Liver (tissue), 9 donors: ENCODE measurements around the gene HOXB2. TPM values are rescaled to one million over a fixed set of nuclear protein-coding genes. Genes with fewer than 3 reads are reported as not detected.

Experiments used
- DNase-seq: peaks from one replicate; pipeline ENCODE4 v3.0.0-alpha.2; 2017; ENCODE audit warnings: low spot score
- H3K27ac ChIP-seq, 2 donors: one replicate each; pipeline ENCODE4 v1.7.0; 2013; ENCODE audit warnings: inconsistent platforms in 2 of 2, low read length in 2 of 2, control low read depth in 1 of 2, low read depth in 1 of 2, mild to moderate bottlenecking in 1 of 2
- H3K27me3 ChIP-seq, 4 donors: one replicate each; pipeline versions ENCODE4 v1.6.1 to v1.7.0; 2013; ENCODE audit warnings: low read length in 3 of 4, inconsistent platforms in 1 of 4, mild to moderate bottlenecking in 1 of 4, moderate library complexity in 1 of 4; ENCODE audit not compliant: control insufficient read depth in 4 of 4, insufficient read depth in 4 of 4
- H3K36me3 ChIP-seq, 4 donors: one replicate each; pipeline versions ENCODE4 v1.6.1 to v1.7.0; 2013; ENCODE audit warnings: low read length in 3 of 4, mild to moderate bottlenecking in 3 of 4, low read depth in 1 of 4, moderate library complexity in 1 of 4; ENCODE audit not compliant: control insufficient read depth in 4 of 4, insufficient read depth in 3 of 4
- H3K4me1 ChIP-seq, 4 donors: one replicate each; pipeline versions ENCODE4 v1.6.1 to v1.7.0; 2013; ENCODE audit warnings: low read length in 3 of 4, mild to moderate bottlenecking in 3 of 4, moderate library complexity in 1 of 4; ENCODE audit not compliant: control insufficient read depth in 4 of 4, insufficient read depth in 4 of 4
- H3K4me3 ChIP-seq, 3 donors: one replicate each; pipeline versions ENCODE4 v1.6.1 to v1.7.0; 2013; ENCODE audit warnings: low read length in 3 of 3, control low read depth in 1 of 3, low read depth in 1 of 3, mild to moderate bottlenecking in 1 of 3
- H3K9ac ChIP-seq, 2 donors: one replicate each; pipeline ENCODE4 v1.7.0; 2013; ENCODE audit warnings: low read length in 2 of 2, mild to moderate bottlenecking in 2 of 2, moderate library complexity in 2 of 2, control low read depth in 1 of 2, low read depth in 1 of 2
- H3K9me3 ChIP-seq, 4 donors: one replicate each; pipeline versions ENCODE4 v1.6.1 to v1.7.0; 2013; ENCODE audit warnings: low read length in 3 of 4; ENCODE audit not compliant: control insufficient read depth in 4 of 4
- EGR1 ChIP-seq, 2 donors: IDR thresholded peaks; 2 replicates each; pipeline ENCODE4 v1.6.1; 2016 to 2018; ENCODE audit warnings: antibody characterized with exemption in 2 of 2, low read depth in 2 of 2
- FOXA2 ChIP-seq: IDR thresholded peaks from 2 replicates; pipeline ENCODE4 v1.6.1; 2016; ENCODE audit warnings: antibody characterized with exemption
- GABPA ChIP-seq, 2 donors: IDR thresholded peaks in 1 of 2; conservative IDR thresholded peaks in 1 of 2; 2 replicates each; pipeline ENCODE4 v1.6.1; 2016; ENCODE audit warnings: antibody characterized with exemption in 2 of 2, mild to moderate bottlenecking in 1 of 2, moderate library complexity in 1 of 2
- HNF4A ChIP-seq, 2 donors: conservative IDR thresholded peaks; 2 replicates each; pipeline ENCODE4 v1.6.1; 2016; ENCODE audit warnings: antibody characterized with exemption in 2 of 2, mild to moderate bottlenecking in 2 of 2
- HNF4G ChIP-seq: IDR thresholded peaks from 2 replicates; pipeline ENCODE4 v1.6.1; 2016; ENCODE audit warnings: antibody characterized with exemption
- NR2F2 ChIP-seq: IDR thresholded peaks from 2 replicates; pipeline ENCODE4 v1.6.1; 2016; ENCODE audit warnings: antibody characterized with exemption
- RAD21 ChIP-seq, 2 donors: IDR thresholded peaks; 2 replicates each; pipeline ENCODE4 v1.6.1; 2016; ENCODE audit warnings: antibody characterized with exemption in 2 of 2, mild to moderate bottlenecking in 2 of 2
- REST ChIP-seq: IDR thresholded peaks from 2 replicates; pipeline ENCODE4 v1.6.1; 2016; ENCODE audit warnings: antibody characterized with exemption, mild to moderate bottlenecking
- RXRA ChIP-seq, 2 donors: IDR thresholded peaks; 2 replicates each; pipeline ENCODE4 v1.6.1; 2017 to 2018; ENCODE audit warnings: antibody characterized with exemption in 2 of 2, mild to moderate bottlenecking in 1 of 2
- SP1 ChIP-seq: IDR thresholded peaks from 2 replicates; pipeline ENCODE4 v1.6.1; 2018; ENCODE audit warnings: antibody characterized with exemption, mild to moderate bottlenecking
- TAF1 ChIP-seq: conservative IDR thresholded peaks from 2 replicates; pipeline ENCODE4 v1.6.1; 2016; ENCODE audit warnings: antibody characterized with exemption, mild to moderate bottlenecking
- YY1 ChIP-seq: IDR thresholded peaks from 2 replicates; pipeline ENCODE4 v1.6.1; 2016; ENCODE audit warnings: antibody characterized with exemption, mild to moderate bottlenecking
- WGBS: extraction: QIAGEN DNeasy Blood & Tissue Kit; methylation state at CpG from one replicate; pipeline ENCODE4 v1.1.7; 2013; 5-methylcytosine and 5-hydroxymethylcytosine counted together
- polyA plus RNA-seq, 2 donors: library from polyadenylated mRNA; stranded (reverse) in 1 of 2; unstranded in 1 of 2; fragments of 200-250 nt in 1 of 2; fragments of >200 nt in 1 of 2; fragmentation: Nextera tagmentation in 1 of 2; extraction: Ambion mirVana in 1 of 2; gene quantifications; one replicate each; pipeline versions ENCODE4 v1.2.1 to v1.2.3, GENCODE V29; 2013 to 2015
- total RNA-seq, 2 donors: library from RNA; depleted of rRNA; stranded (reverse); fragments of >200 nt; gene quantifications; one replicate each; pipeline ENCODE4 v1.2.3, GENCODE V29; 2014
- TF ChIP-seq, protein P1 (sequence below): IDR thresholded peaks from 2 replicates; pipeline ENCODE4 v1.6.1; 2016; ENCODE audit warnings: antibody characterized with exemption
- TF ChIP-seq, protein P2 (sequence below): fragments of 150-350 bp; IDR thresholded peaks from 2 replicates; pipeline ENCODE4 v1.5.1; 2017; ENCODE audit warnings: improper control_type of control experiment, low read depth, low read length; ENCODE audit not compliant: missing input control
- TF ChIP-seq, protein P3 (sequence below): IDR thresholded peaks from 2 replicates; pipeline ENCODE4 v1.6.1; 2016; ENCODE audit warnings: antibody characterized with exemption
- donor health status: healthy.
- donor health status: healthy.
- donor health status: healthy.
- donor health status: healthy.
- donor health status: healthy.

HOXB2 gene
- total and polyA plus RNA-seq, 4 donors = 0.67 to 2.5 (median 1.8) TPM

GRCh38 chr17:48515925-48516900 is 28.7 kb downstream of the HOXB2 start:
- no peak for DNase-seq
- peaks cover 0 to 3% (median 0%) of the 10 kb centered on the region in 4 donors for H3K4me1 ChIP-seq
- H3K27ac ChIP-seq = no peak overlapping the region
- no peak overlapping the region for H3K4me3 ChIP-seq
- no peaks in the 10 kb centered on the region for H3K36me3 ChIP-seq
- no peaks in the 10 kb centered on the region for H3K9me3 ChIP-seq
- TF ChIP-seq YY1 (no peak), NR2F2 (no peak), SP1 (no peak), REST (no peak), HNF4G (no peak), RAD21 (IDR thresholded peaks at IDR 0.05) (no peak)
- TF ChIP-seq, protein P1, sequence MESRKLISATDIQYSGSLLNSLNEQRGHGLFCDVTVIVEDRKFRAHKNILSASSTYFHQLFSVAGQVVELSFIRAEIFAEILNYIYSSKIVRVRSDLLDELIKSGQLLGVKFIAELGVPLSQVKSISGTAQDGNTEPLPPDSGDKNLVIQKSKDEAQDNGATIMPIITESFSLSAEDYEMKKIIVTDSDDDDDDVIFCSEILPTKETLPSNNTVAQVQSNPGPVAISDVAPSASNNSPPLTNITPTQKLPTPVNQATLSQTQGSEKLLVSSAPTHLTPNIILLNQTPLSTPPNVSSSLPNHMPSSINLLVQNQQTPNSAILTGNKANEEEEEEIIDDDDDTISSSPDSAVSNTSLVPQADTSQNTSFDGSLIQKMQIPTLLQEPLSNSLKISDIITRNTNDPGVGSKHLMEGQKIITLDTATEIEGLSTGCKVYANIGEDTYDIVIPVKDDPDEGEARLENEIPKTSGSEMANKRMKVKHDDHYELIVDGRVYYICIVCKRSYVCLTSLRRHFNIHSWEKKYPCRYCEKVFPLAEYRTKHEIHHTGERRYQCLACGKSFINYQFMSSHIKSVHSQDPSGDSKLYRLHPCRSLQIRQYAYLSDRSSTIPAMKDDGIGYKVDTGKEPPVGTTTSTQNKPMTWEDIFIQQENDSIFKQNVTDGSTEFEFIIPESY = no peak
- TF ChIP-seq, protein P2, sequence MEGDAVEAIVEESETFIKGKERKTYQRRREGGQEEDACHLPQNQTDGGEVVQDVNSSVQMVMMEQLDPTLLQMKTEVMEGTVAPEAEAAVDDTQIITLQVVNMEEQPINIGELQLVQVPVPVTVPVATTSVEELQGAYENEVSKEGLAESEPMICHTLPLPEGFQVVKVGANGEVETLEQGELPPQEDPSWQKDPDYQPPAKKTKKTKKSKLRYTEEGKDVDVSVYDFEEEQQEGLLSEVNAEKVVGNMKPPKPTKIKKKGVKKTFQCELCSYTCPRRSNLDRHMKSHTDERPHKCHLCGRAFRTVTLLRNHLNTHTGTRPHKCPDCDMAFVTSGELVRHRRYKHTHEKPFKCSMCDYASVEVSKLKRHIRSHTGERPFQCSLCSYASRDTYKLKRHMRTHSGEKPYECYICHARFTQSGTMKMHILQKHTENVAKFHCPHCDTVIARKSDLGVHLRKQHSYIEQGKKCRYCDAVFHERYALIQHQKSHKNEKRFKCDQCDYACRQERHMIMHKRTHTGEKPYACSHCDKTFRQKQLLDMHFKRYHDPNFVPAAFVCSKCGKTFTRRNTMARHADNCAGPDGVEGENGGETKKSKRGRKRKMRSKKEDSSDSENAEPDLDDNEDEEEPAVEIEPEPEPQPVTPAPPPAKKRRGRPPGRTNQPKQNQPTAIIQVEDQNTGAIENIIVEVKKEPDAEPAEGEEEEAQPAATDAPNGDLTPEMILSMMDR = no peak
- TF ChIP-seq, protein P3, sequence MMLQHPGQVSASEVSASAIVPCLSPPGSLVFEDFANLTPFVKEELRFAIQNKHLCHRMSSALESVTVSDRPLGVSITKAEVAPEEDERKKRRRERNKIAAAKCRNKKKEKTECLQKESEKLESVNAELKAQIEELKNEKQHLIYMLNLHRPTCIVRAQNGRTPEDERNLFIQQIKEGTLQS = no peak
- H3K9ac ChIP-seq = no peak overlapping the region
- H3K27me3 ChIP-seq = peaks cover 0 to 12% (median 3%) of the 10 kb centered on the region in 4 donors
- WGBS = 34% methylated on average over 3 of the region's 3 CpGs

DNA sequence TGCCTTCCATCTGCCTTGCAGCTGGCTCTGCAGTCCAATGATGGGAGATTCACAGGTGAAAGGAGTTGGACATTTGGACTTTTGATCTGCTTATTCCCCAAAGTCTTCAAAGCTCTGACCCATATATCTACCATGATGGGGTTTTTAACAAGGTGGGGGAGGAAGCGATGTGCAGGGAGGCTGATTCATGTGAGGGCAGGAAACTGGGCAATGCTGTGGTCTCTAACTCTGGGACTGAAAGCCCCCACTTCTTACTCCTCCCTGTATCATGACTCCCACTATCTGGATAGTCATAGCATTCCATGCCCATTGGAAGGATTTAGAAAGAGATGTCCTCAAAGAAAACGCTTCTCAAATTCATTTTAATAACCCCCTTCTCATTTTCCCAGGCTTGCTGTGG is 30.4 kb downstream of the HOXB2 start:
- WGBS = 66% methylated on average over 2 of the region's 2 CpGs
- TF ChIP-seq RXRA (IDR thresholded peaks at IDR 0.05) (no peak), GABPA (IDR thresholded peaks at IDR 0.05 in 1 of 2, conservative IDR thresholded peaks at IDR 0.05 in 1 of 2) (no peak), HNF4A (conservative IDR thresholded peaks at IDR 0.05) (no peak), FOXA2 (no peak), YY1 (no peak), EGR1 (IDR thresholded peaks at IDR 0.05; ENCODE audit: low read depth in 2 of 2) (no peak), TAF1 (no peak), SP1 (no peak), RAD21 (IDR thresholded peaks at IDR 0.05) (no peak), NR2F2 (no peak), REST (no peak), HNF4G (no peak)
- TF ChIP-seq, protein P1 = no peak
- TF ChIP-seq, protein P3 = no peak

More for the DNA sequence above, 30.4 kb downstream of the HOXB2 start:
- no peak overlapping the region for H3K27ac ChIP-seq
- H3K9me3 ChIP-seq = no peaks in the 10 kb centered on the region
- no peak overlapping the region for H3K9ac ChIP-seq
- DNase-seq = no peak
- H3K4me1 ChIP-seq = peaks cover 0 to 3% (median 0%) of the 10 kb centered on the region in 4 donors
- H3K36me3 ChIP-seq = no peaks in the 10 kb centered on the region
- peaks cover 0 to 6% (median 3%) of the 10 kb centered on the region in 4 donors for H3K27me3 ChIP-seq
- no peak overlapping the region for H3K4me3 ChIP-seq
